ENCODE measurements around the gene LIFR.

Gene LIFR

GRCh38 chr5:38434966-38435705, 121.3 kb downstream of the LIFR start:
- no peak for DNase-seq

- DNase-seq = no peak
Measured at GRCh38 chr5:38433160-38433861, 123.1 kb downstream of the LIFR start.

GRCh38 chr5:38431242-38431853, 125.1 kb downstream of the LIFR start:
- DNase-seq = no peak

GRCh38 chr5:38426986-38427950, 129.2 kb downstream of the LIFR start:
- no peak for DNase-seq

- DNase-seq = no peak
Measured at GRCh38 chr5:38426490-38426889, 130.0 kb downstream of the LIFR start.
